GM13976 (cell line): Measurements from ENCODE around the gene ME2.

Source experiments
- DNase-seq: peaks from one replicate; pipeline ENCODE4 v3.0.0; 2012; ENCODE audit warnings: low spot score
- in situ Hi-C: fragments of 300-500 bp; cut with MboI; formaldehyde crosslinking; loops from one replicate; pipeline ENCODE4 v1.12.0; 2022; ENCODE audit warnings: low sequenced_read_pairs, mixed read lengths, inconsistent platforms; ENCODE audit not compliant: unreplicated experiment
- TF ChIP-seq, protein P1 (sequence below): IDR thresholded peaks from 2 replicates; pipeline ENCODE4 v1.5.1; 2012; ENCODE audit warnings: borderline replicate concordance, mild to moderate bottlenecking; ENCODE audit not compliant: insufficient read depth; ENCODE audit errors: extremely low read depth, missing control alignments, control extremely low read depth

ME2 gene

DNA sequence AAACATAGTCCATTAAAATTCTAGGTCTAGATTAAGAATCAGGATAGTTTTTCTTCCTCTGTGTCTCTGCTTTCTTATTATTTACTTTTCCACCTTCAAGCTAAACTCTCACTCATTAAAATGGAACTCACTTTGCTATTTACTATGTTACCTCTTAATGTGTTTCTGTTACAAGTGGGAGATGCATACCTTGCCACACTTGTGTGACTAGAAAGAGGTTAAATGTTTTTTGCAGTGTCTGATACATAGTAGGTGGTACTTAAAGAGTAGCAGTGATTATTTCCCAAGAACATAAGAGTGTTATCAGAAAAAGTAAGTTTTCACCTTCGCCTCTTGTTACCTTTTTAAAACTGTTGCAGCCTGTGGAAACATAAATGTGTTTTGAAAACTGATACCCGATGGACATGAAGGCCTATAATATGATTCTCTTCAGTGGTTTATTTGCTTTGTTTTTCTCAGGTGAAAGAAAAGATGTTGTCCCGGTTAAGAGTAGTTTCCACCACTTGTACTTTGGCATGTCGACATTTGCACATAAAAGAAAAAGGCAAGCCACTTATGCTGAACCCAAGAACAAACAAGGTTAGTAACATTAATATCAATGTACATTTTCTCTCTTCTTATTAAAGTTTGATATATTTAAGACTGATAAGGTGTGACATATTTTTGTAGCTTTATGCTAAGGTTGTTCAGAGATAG is 16.6 kb downstream of the ME2 start:
- TF ChIP-seq, protein P1, sequence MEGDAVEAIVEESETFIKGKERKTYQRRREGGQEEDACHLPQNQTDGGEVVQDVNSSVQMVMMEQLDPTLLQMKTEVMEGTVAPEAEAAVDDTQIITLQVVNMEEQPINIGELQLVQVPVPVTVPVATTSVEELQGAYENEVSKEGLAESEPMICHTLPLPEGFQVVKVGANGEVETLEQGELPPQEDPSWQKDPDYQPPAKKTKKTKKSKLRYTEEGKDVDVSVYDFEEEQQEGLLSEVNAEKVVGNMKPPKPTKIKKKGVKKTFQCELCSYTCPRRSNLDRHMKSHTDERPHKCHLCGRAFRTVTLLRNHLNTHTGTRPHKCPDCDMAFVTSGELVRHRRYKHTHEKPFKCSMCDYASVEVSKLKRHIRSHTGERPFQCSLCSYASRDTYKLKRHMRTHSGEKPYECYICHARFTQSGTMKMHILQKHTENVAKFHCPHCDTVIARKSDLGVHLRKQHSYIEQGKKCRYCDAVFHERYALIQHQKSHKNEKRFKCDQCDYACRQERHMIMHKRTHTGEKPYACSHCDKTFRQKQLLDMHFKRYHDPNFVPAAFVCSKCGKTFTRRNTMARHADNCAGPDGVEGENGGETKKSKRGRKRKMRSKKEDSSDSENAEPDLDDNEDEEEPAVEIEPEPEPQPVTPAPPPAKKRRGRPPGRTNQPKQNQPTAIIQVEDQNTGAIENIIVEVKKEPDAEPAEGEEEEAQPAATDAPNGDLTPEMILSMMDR = no peak
- DNase-seq = no peak
- in situ Hi-C loops = no loop called here

DNA sequence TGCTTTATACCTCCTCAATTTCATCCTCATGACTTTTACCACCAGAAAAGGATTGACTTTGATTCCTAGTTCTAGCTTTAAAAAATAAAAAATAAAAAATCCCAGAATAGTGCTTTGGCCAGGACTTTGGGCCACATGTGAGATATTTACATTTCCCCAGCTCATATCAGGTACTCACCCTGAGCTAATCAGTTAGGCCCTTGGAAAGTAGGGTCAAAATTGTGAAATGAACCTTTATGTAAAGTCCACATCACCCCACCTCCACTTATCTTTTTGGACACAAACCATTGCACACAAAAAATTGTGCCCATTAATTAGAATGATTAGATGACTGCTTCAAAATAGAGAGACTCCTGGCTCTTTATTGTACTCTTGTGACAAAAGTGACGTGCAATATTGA is 17.2 kb downstream of the ME2 start:
- TF ChIP-seq, protein P1 = no peak
- in situ Hi-C loops = no loop called here
- no peak for DNase-seq

DNA sequence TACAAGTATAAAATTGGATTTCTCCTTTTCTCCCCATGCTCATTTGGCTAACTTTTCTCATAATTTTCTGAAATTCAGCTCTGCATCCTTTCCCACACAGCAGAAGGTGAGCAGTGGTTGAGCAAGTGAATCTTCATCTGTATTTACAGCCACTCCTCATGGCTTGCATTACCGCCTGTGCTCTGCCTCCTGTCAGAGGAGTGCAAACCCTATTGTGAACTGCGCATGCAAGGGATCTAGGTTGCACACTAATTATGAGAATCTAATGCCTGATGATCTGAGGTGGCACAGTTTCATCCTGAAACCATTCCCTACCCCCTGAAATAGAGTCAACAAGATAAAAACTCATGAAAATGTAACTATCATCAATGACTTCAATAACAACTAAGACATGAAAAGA is 20.0 kb downstream of the ME2 start:
- in situ Hi-C loops = no loop called here
- DNase-seq = no peak
- TF ChIP-seq, protein P1 = no peak

DNA sequence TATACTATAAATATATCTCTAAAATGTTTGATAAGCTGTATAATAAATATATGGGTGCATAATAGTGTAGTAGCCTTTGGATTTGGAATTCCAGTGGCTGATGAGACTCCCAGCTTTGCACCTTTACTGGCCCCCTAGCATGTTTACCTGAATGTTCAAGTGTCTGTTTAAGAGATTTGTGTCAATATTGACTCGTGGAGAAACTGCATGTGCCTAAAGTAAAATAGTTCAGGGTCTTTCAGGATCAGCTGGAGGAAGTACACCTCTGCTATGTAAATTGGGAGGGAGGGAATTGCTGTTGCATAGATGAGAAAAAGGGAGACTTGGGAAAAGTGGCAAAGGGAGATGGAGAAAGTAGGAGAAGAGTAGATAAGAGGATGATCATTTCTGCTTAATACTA is 23.9 kb downstream of the ME2 start:
- TF ChIP-seq, protein P1 = no peak
- in situ Hi-C loops = no loop called here
- DNase-seq = no peak

DNA sequence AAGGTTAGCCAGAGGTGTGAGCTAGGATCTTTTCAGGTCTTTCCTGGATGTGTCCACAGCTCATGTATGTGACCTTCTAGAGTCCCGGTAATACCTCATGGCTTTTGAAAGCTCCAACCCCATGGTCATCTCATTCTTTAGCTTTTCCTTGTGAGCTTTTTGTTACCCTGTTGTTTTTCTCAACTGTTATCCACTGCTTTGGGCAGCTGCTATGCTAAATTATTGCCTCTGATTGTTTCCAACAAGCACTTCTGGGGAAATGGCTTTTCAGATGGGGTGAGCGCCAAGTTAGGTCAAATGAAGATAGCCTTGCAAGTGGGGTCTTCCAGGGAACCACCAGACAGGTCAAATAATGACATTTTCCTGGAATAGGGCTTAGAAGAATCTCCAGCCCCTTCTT is 27.9 kb downstream of the ME2 start:
- DNase-seq = no peak
- in situ Hi-C loops = no loop called here

DNA sequence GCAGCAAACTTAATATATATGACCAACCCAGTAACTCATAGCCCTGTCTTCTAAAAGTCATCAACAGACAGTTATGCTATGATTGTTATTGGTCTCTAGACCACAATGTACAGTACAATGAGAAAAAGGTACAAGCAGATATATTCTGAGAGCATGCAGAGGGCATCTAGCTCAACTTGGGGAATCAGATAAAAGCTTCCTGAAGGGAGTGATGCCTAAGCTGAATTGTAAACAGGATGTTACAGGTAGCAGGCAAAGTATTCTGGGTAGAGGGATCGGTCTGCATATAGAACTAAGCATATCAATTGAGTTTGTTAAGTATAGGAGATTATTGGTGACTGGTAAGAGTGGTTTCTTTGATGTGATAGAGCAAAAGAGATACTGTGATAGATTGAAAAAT is 30.3 kb downstream of the ME2 start:
- TF ChIP-seq, protein P1 = no peak
- in situ Hi-C loops = no loop called here
- no peak for DNase-seq

More for the DNA sequence above, 27.9 kb downstream of the ME2 start:
- TF ChIP-seq, protein P1 = no peak

DNA sequence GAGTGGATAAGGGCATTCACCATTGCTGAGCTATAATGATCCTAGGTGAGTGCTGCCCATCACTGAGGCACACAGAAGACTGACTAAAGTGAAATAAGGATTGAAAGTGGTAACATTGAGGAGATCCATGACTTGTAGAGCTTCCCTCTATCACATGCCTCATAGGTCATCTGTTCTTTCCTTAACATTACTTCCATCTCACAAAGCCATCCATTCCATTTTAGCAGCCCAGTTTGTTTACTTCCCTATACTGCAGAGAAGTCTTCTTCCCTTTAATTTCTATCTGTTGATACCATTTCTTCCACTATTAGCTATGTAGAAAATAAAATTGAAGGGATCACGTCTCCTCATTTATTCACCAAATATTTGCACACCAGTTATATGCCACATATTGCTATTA is 32.1 kb downstream of the ME2 start:
- TF ChIP-seq, protein P1 = no peak
- no peak for DNase-seq
- in situ Hi-C loops = no loop called here
